Endothelial cell of umbilical vein (primary cell): Measurements from ENCODE around the gene TIMM50.

Experiments used
- EZH2 ChIP-seq: IDR thresholded peaks from 2 replicates; pipeline ENCODE4 v1.6.1; 2012; ENCODE audit warnings: borderline replicate concordance, low read depth, mild to moderate bottlenecking, moderate library complexity, low read length, inconsistent platforms; ENCODE audit not compliant: severe bottlenecking
- POLR2A ChIP-seq: IDR thresholded peaks from 2 replicates; pipeline ENCODE4 v1.6.1; 2012; ENCODE audit warnings: low read depth, mild to moderate bottlenecking, control low read depth, low read length
- POLR2AphosphoS5 ChIP-seq: IDR thresholded peaks from 2 replicates; pipeline ENCODE4 v1.6.1; 2012; ENCODE audit warnings: low read depth, mild to moderate bottlenecking, control low read depth, low read length, moderate library complexity; ENCODE audit not compliant: insufficient read depth
- TF ChIP-seq, protein P1 (sequence below), 2 donors: IDR thresholded peaks; 1 replicate in 1 of 2; 2 replicates in 1 of 2; pipeline ENCODE4 v1.5.1; 2011; ENCODE audit warnings: low read length in 2 of 2, mild to moderate bottlenecking in 2 of 2, moderate library complexity in 2 of 2, control low read depth in 1 of 2, inconsistent platforms in 1 of 2, low read depth in 1 of 2; ENCODE audit not compliant: insufficient read depth in 1 of 2; ENCODE audit errors: extremely low read depth in 1 of 2

DNA sequence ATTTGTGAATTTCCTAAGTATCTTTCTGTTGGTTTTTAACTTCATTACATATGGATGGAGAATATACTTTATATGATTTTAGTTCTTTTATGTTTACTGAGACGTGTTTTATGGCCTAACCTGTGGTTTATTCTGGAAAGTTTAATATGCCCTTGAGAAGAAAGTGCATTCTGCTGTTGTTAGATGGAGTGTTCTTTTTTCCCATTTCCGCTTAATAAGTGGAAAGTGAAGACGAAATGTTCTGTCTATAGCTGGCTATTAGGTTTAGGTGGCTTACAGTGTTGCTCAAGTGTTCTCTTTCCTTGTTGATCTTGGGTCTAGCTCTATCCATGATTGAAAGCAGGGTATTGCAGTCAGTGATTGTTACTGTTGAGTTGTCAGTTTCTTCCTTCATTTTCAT lies 17.2 kb upstream of the TIMM50 start:
- TF ChIP-seq, protein P1, sequence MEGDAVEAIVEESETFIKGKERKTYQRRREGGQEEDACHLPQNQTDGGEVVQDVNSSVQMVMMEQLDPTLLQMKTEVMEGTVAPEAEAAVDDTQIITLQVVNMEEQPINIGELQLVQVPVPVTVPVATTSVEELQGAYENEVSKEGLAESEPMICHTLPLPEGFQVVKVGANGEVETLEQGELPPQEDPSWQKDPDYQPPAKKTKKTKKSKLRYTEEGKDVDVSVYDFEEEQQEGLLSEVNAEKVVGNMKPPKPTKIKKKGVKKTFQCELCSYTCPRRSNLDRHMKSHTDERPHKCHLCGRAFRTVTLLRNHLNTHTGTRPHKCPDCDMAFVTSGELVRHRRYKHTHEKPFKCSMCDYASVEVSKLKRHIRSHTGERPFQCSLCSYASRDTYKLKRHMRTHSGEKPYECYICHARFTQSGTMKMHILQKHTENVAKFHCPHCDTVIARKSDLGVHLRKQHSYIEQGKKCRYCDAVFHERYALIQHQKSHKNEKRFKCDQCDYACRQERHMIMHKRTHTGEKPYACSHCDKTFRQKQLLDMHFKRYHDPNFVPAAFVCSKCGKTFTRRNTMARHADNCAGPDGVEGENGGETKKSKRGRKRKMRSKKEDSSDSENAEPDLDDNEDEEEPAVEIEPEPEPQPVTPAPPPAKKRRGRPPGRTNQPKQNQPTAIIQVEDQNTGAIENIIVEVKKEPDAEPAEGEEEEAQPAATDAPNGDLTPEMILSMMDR (IDR thresholded peaks at IDR 0.05; ENCODE audit: extremely low read depth in 1 of 2, insufficient read depth in 1 of 2, low read depth in 1 of 2, low read length in 2 of 2), result no peak
- TF ChIP-seq POLR2AphosphoS5 (no peak), POLR2A (no peak), EZH2 (no peak)
